Transverse colon (tissue), 4 donors: Measurements from ENCODE around the gene TMEM254.

Source experiments
- CTCF ChIP-seq, 5 experiments: fragments of 200-600 bp in 3 of 5; fragments of 450-650 bp in 2 of 5; sonication (generic) in 3 of 5; IDR thresholded peaks; 1 replicate in 2 of 5; 2 replicates in 3 of 5; pipeline ENCODE4 v1.5.1; 2016 to 2017; ENCODE audit warnings: antibody characterized with exemption in 5 of 5, inconsistent platforms in 3 of 5, mild to moderate bottlenecking in 2 of 5, moderate library complexity in 1 of 5
- EP300 ChIP-seq: sonication (generic); formaldehyde crosslinking; IDR thresholded peaks from one replicate; pipeline ENCODE4 v1.6.1; 2017; ENCODE audit warnings: antibody characterized with exemption, low read depth
- POLR2A ChIP-seq: fragments of 450-650 bp; IDR thresholded peaks from one replicate; pipeline ENCODE4 v1.6.1; 2016; ENCODE audit warnings: antibody characterized with exemption, mild to moderate bottlenecking, moderate library complexity
- POLR2AphosphoS5 ChIP-seq, 3 donors: sonication (generic); formaldehyde crosslinking; IDR thresholded peaks; one replicate each; pipeline ENCODE4 v1.6.1; 2016; ENCODE audit warnings: antibody characterized with exemption in 3 of 3

- TF ChIP-seq CTCF (IDR thresholded peaks at IDR 0.05): no peak
- peak; percentile 73 for TF ChIP-seq POLR2A
- TF ChIP-seq EP300: no peak
- peak; percentile 28 to 70 (median 60) for TF ChIP-seq POLR2AphosphoS5 (IDR thresholded peaks at IDR 0.05)
Observed at GRCh38 chr10:80078448-80079311, at the start of gene TMEM254.
